Ishikawa (cell line): Measurements from ENCODE around the gene SPATA31D4.

Experiments used
- CEBPB ChIP-seq: IDR thresholded peaks from 2 replicates; pipeline ENCODE4 v1.6.1; 2012
- CREB1 ChIP-seq: IDR thresholded peaks from 2 replicates; pipeline ENCODE4 v1.6.1; 2012; ENCODE audit warnings: low read depth
- EGR1 ChIP-seq: IDR thresholded peaks from 2 replicates; pipeline ENCODE4 v1.6.1; 2012
- EP300 ChIP-seq: IDR thresholded peaks from 2 replicates; pipeline ENCODE4 v1.6.1; 2012; ENCODE audit warnings: borderline replicate concordance
- FOXM1 ChIP-seq: IDR thresholded peaks from 2 replicates; pipeline ENCODE4 v1.6.1; 2012; ENCODE audit warnings: low read depth, borderline replicate concordance
- MAX ChIP-seq: IDR thresholded peaks from 2 replicates; pipeline ENCODE4 v1.6.1; 2012
- NFIC ChIP-seq: IDR thresholded peaks from 2 replicates; pipeline ENCODE4 v1.6.1; 2012
- RAD21 ChIP-seq: IDR thresholded peaks from 2 replicates; pipeline ENCODE4 v1.6.1; 2012; ENCODE audit warnings: low read depth
- TAF1 ChIP-seq: IDR thresholded peaks from 2 replicates; pipeline ENCODE4 v1.6.1; 2012; ENCODE audit warnings: low read depth, mild to moderate bottlenecking
- TCF12 ChIP-seq: IDR thresholded peaks from 2 replicates; pipeline ENCODE4 v1.6.1; 2012; ENCODE audit warnings: low read depth
- TEAD4 ChIP-seq: IDR thresholded peaks from 2 replicates; pipeline ENCODE4 v1.6.1; 2012
- USF1 ChIP-seq: IDR thresholded peaks from 2 replicates; pipeline ENCODE4 v1.6.1; 2012
- TF ChIP-seq, protein P1 (sequence below): IDR thresholded peaks from 2 replicates; pipeline ENCODE4 v1.6.1; 2012; ENCODE audit warnings: low read depth, mild to moderate bottlenecking

DNA sequence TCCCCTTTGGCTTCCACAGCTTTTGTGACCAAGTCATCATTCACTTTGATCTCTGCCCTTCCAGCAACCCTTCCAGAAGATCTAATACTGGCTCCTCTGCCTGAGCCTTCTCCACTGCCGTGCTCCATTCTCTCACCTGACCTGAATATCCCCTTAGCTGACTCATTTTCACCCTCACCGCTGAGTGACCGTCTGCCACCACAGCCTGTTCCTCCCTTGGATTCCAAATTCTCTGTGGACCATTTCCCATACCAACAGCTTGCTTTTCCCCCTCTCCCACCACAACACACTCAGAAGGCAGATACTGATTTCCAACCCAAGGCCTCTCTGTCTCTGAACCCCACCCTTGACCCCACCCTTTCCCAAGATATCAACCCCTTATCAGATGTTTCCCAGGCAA lies 39.8 kb downstream of the SPATA31D4 start:
- TF ChIP-seq USF1 (no peak), TAF1 (no peak), EP300 (no peak), MAX (no peak), CREB1 (no peak), TEAD4 (no peak), TCF12 (no peak), FOXM1 (no peak), NFIC (no peak), EGR1 (no peak), RAD21 (no peak), CEBPB (no peak)
- TF ChIP-seq, protein P1, sequence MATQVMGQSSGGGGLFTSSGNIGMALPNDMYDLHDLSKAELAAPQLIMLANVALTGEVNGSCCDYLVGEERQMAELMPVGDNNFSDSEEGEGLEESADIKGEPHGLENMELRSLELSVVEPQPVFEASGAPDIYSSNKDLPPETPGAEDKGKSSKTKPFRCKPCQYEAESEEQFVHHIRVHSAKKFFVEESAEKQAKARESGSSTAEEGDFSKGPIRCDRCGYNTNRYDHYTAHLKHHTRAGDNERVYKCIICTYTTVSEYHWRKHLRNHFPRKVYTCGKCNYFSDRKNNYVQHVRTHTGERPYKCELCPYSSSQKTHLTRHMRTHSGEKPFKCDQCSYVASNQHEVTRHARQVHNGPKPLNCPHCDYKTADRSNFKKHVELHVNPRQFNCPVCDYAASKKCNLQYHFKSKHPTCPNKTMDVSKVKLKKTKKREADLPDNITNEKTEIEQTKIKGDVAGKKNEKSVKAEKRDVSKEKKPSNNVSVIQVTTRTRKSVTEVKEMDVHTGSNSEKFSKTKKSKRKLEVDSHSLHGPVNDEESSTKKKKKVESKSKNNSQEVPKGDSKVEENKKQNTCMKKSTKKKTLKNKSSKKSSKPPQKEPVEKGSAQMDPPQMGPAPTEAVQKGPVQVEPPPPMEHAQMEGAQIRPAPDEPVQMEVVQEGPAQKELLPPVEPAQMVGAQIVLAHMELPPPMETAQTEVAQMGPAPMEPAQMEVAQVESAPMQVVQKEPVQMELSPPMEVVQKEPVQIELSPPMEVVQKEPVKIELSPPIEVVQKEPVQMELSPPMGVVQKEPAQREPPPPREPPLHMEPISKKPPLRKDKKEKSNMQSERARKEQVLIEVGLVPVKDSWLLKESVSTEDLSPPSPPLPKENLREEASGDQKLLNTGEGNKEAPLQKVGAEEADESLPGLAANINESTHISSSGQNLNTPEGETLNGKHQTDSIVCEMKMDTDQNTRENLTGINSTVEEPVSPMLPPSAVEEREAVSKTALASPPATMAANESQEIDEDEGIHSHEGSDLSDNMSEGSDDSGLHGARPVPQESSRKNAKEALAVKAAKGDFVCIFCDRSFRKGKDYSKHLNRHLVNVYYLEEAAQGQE = no peak
